ENCODE measurements around the gene HDAC11.

The HDAC11 gene

DNA sequence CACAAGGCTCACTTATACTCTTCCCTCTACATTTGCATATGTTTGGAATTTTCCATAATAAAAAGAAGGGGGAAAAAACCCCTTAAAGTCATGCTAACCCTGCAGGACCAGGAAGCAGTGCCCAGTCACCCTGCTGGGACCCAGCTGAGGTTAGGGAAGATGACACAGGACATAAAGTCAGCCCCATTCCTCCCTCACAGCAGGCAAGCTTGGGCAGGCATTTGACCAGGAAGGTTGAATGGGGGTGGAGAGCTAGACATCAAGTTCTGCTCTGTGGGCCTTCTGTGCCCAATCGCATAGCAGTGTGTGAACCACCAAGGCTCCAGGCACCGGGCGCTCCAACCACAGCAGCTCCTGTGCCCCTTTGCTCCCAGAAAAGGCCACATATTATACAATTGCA is 7.1 kb upstream of the HDAC11 start:
- no peak for TF ChIP-seq CTCF (IDR thresholded peaks at IDR 0.05; ENCODE audit: low read depth, low read length)
- DNase-seq (ENCODE audit: extremely low read depth, low read depth) = no peak

GRCh38 chr3:13474021-13474420 is 6.1 kb upstream of the HDAC11 start:
- no peak for DNase-seq (ENCODE audit: extremely low read depth, low read depth)
- TF ChIP-seq CTCF (IDR thresholded peaks at IDR 0.05; ENCODE audit: low read depth, low read length) = no peak

DNA sequence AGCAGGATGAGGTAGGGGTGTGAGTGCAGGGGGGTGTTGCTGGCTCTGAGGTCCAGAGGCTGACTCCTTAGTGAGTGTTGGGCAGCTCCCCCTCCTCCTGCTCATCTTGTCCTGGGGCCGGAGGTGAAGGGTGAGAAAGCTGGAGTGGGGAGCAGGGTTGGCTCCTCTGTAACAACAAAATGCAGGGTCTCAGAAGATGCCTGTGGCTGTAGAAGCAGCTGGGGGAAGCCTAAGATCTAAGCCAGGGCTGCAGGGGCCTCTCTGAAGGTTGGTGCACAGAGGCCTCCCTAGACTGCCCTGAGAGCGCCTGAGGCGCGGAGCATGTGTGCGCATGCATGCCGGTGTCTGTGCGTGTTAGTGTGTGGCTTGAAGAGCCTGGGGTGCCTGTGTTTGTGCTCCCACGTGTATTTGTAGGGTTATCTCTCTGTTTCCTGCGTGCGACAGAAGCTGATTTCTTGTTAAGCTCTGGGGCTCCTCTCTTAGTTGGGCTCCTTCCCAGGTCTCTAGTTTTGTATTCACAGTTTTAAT is 5.3 kb upstream of the HDAC11 start:
- no peak for DNase-seq (ENCODE audit: extremely low read depth, low read depth)
- TF ChIP-seq CTCF (IDR thresholded peaks at IDR 0.05; ENCODE audit: low read depth, low read length) = no peak

- TF ChIP-seq CTCF (IDR thresholded peaks at IDR 0.05; ENCODE audit: low read depth, low read length) = no peak
- no peak for DNase-seq (ENCODE audit: extremely low read depth, low read depth)
Measured at GRCh38 chr3:13475871-13476590, 4.1 kb upstream of the HDAC11 start.

- TF ChIP-seq CTCF (IDR thresholded peaks at IDR 0.05; ENCODE audit: low read depth, low read length) = no peak
- no peak for DNase-seq (ENCODE audit: extremely low read depth, low read depth)
Measured at GRCh38 chr3:13477943-13478342, 2.2 kb upstream of the HDAC11 start.

DNA sequence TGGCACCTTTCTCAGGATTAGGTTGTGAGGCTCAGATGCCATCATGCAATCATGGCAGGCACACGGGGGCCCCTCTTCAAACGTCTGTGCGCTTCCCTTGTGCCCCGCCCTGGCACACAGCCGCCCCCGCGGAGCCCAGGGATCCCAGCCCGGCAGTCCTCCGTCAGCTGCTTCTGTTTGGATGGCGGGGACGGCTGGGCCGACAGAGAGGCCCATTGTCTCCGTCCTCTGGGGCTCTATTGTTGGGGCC is 849 bp upstream of the HDAC11 start:
- no peak for DNase-seq (ENCODE audit: extremely low read depth, low read depth)
- TF ChIP-seq CTCF (IDR thresholded peaks at IDR 0.05; ENCODE audit: low read depth, low read length) = no peak

- TF ChIP-seq CTCF (IDR thresholded peaks at IDR 0.05; ENCODE audit: low read depth, low read length) = no peak
Measured at GRCh38 chr3:13480340-13481318, 523 bp downstream of the HDAC11 start.

More at GRCh38 chr3:13480340-13481318, 523 bp downstream of the HDAC11 start:
- no peak for DNase-seq (ENCODE audit: extremely low read depth, low read depth)

Data from AG09319 (cell line).